ENCODE results near the gene PIK3R3. TPM values are rescaled to one million over a fixed set of nuclear protein-coding genes. Genes with fewer than 3 reads are reported as not detected.

The PIK3R3 gene
- total RNA-seq, 1 experiment from 2014 or later, result 9.0 TPM

GRCh38 chr1:46019348-46019747, 113.1 kb downstream of the PIK3R3 start:
- ATAC-seq (peak; percentile 82), DNase-seq (ENCODE audit: low spot score) (no peak)
- no peaks in the 10 kb centered on the region for H3K9me3 Mint-ChIP-seq
- peaks cover 27% of the 10 kb centered on the region for H3K36me3 Mint-ChIP-seq
- CTCF ChIA-PET, result interaction anchor here (0.6 to 0.9 kb wide), 2 partner anchors 71 to 204 kb away, joined by 3 to 4 read pairs; no protein-coding TSS in a partner anchor
- no peak overlapping the region for H3K27ac Mint-ChIP-seq
- POLR2A ChIA-PET, result no interaction called here
- H3K4me3 Mint-ChIP-seq, result no peak overlapping the region
- TF ChIP-seq, protein P1, sequence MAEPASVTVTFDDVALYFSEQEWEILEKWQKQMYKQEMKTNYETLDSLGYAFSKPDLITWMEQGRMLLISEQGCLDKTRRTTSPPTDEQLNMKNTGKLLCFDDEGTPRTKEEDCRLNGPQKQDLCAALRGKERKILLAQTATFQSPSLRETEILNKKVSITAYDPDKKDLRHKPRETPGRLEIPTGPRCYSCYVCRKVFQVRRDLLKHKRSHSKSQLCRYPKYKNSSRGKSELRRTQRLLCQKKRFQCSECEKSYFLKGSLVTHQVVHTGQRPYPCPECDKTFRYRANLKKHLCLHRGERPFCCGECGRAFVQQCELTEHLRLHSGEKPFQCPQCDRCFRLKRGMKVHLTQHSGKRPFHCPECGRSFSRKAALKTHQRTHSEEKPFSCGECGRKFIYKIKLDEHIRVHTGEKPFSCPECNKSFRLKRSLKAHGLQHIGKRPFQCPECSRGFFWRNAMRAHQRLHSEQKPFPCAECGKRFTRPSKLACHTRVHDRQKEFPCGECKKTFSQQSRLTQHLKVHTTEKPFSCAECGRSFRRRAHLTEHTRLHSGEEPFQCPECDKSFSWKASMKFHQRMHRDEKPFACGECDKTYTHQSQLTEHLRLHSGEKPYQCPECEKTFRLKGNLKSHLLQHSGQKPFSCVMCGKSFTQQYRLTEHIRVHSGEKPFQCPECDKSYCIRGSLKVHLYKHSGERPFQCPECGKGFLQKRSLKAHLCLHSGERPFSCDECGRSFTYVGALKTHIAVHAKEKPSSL (CRISPR knock-in tag; conservative IDR thresholded peaks at IDR 0.05), result no peak
- TF ChIP-seq NFYB (CRISPR knock-in tag; conservative IDR thresholded peaks at IDR 0.05; ENCODE audit: low read depth) (no peak), CREM (CRISPR knock-in tag; IDR thresholded peaks at IDR 0.05) (no peak), HMGA2 (CRISPR knock-in tag; IDR thresholded peaks at IDR 0.05) (no peak), FOXP1 (CRISPR knock-in tag; IDR thresholded peaks at IDR 0.05; ENCODE audit: borderline replicate concordance) (no peak), ZNF317 (CRISPR knock-in tag; IDR thresholded peaks at IDR 0.05; ENCODE audit: borderline replicate concordance, low read depth) (no peak)
- TF ChIP-seq, protein P2, sequence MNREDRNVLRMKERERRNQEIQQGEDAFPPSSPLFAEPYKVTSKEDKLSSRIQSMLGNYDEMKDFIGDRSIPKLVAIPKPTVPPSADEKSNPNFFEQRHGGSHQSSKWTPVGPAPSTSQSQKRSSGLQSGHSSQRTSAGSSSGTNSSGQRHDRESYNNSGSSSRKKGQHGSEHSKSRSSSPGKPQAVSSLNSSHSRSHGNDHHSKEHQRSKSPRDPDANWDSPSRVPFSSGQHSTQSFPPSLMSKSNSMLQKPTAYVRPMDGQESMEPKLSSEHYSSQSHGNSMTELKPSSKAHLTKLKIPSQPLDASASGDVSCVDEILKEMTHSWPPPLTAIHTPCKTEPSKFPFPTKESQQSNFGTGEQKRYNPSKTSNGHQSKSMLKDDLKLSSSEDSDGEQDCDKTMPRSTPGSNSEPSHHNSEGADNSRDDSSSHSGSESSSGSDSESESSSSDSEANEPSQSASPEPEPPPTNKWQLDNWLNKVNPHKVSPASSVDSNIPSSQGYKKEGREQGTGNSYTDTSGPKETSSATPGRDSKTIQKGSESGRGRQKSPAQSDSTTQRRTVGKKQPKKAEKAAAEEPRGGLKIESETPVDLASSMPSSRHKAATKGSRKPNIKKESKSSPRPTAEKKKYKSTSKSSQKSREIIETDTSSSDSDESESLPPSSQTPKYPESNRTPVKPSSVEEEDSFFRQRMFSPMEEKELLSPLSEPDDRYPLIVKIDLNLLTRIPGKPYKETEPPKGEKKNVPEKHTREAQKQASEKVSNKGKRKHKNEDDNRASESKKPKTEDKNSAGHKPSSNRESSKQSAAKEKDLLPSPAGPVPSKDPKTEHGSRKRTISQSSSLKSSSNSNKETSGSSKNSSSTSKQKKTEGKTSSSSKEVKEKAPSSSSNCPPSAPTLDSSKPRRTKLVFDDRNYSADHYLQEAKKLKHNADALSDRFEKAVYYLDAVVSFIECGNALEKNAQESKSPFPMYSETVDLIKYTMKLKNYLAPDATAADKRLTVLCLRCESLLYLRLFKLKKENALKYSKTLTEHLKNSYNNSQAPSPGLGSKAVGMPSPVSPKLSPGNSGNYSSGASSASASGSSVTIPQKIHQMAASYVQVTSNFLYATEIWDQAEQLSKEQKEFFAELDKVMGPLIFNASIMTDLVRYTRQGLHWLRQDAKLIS (CRISPR knock-in tag; IDR thresholded peaks at IDR 0.05; ENCODE audit: borderline replicate concordance), result no peak
- TF ChIP-seq, protein P3, sequence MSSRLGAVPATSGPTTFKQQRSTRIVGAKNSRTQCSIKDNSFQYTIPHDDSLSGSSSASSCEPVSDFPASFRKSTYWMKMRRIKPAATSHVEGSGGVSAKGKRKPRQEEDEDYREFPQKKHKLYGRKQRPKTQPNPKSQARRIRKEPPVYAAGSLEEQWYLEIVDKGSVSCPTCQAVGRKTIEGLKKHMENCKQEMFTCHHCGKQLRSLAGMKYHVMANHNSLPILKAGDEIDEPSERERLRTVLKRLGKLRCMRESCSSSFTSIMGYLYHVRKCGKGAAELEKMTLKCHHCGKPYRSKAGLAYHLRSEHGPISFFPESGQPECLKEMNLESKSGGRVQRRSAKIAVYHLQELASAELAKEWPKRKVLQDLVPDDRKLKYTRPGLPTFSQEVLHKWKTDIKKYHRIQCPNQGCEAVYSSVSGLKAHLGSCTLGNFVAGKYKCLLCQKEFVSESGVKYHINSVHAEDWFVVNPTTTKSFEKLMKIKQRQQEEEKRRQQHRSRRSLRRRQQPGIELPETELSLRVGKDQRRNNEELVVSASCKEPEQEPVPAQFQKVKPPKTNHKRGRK (CRISPR knock-in tag; IDR thresholded peaks at IDR 0.05; ENCODE audit: borderline replicate concordance), result no peak
- no peaks in the 10 kb centered on the region for H3K27me3 Mint-ChIP-seq (ENCODE audit: low read depth)
- no peaks in the 10 kb centered on the region for H3K4me1 Mint-ChIP-seq

GRCh38 chr1:46017876-46018503, 114.4 kb downstream of the PIK3R3 start:
- Mint-ChIP-seq H3K4me3 (no peak overlapping the region), H3K4me1 (no peaks in the 10 kb centered on the region), H3K9me3 (no peaks in the 10 kb centered on the region), H3K27ac (no peak overlapping the region), H3K27me3 (ENCODE audit: low read depth) (no peaks in the 10 kb centered on the region), H3K36me3 (peaks cover 24% of the 10 kb centered on the region)
- POLR2A ChIA-PET, result no interaction called here
- DNase-seq (ENCODE audit: low spot score) (no peak), ATAC-seq (no peak)
- CTCF ChIA-PET, result no interaction called here
- TF ChIP-seq ZNF532 (CRISPR knock-in tag; IDR thresholded peaks at IDR 0.05; ENCODE audit: borderline replicate concordance) (no peak), NR3C1 (CRISPR knock-in tag; conservative IDR thresholded peaks at IDR 0.05; ENCODE audit: low read depth) (no peak), FOXJ3 (CRISPR knock-in tag; IDR thresholded peaks at IDR 0.05; ENCODE audit: borderline replicate concordance) (no peak), ATF6 (CRISPR knock-in tag; IDR thresholded peaks at IDR 0.05) (no peak), ZMAT4 (CRISPR knock-in tag; IDR thresholded peaks at IDR 0.05) (no peak), RORB (CRISPR knock-in tag; IDR thresholded peaks at IDR 0.05) (no peak), CTCF (IDR thresholded peaks at IDR 0.05) (no peak), GTF2I (CRISPR knock-in tag; conservative IDR thresholded peaks at IDR 0.05) (no peak), ZNF396 (CRISPR knock-in tag; IDR thresholded peaks at IDR 0.05; ENCODE audit: borderline replicate concordance) (no peak), EMX1 (CRISPR knock-in tag; IDR thresholded peaks at IDR 0.05) (no peak)

Measured in WTC11 (cell line).